Heart left ventricle (tissue), 13 donors: Measurements from ENCODE around the gene HAND2.

ENCODE experiments used
- POLR2A ChIP-seq, 2 donors: fragments of 450-650 bp; IDR thresholded peaks; one replicate each; pipeline ENCODE4 v1.6.1; 2017; ENCODE audit warnings: antibody characterized with exemption in 2 of 2, mild to moderate bottlenecking in 2 of 2, moderate library complexity in 2 of 2
- TF ChIP-seq, protein P1 (sequence below), 12 donors: fragments of 200-600 bp; sonication (generic) in 4 of 12; IDR thresholded peaks; one replicate each; pipeline versions ENCODE4 v1.5.0 to v1.8.0; 2018 to 2022; ENCODE audit warnings: antibody characterized with exemption in 12 of 12, mild to moderate bottlenecking in 5 of 12
- donor health status: ischemic (EF 13 %, LVEDD 7.1; RV severe dilation, severe dysfunction).
- donor health status: DM: no; HTN: yes; CAD: no.
- donor health status: DM: no; HTN: no; CAD: no.
- donor health status: ischemic (EF 25% LVEDD 6.9; RV normal size, moderate dysfunction).
- donor health status: ischemic (EF 25% LVEDD 5.7; RV mildly dilated, moderate dysfunction).
- donor health status: ischemic (EF 35%, LVEDD 5.7; RV mildly dilated, moderate dysfunction).
- donor health status: nonischemic (EF 11% LVEDD 7.7; RV severe dilation, severe dysfunction).
- donor health status: DM: yes; HTN: yes; CAD: no.
- donor health status: PGD.
- donor health status: ischemic (EF 29% LVEDD 5.4; RV normal size, mild dysfunction).
- donor health status: nonischemic (EF 23%, LVEDD 6.1; RV moderate dilation, normal function).

DNA sequence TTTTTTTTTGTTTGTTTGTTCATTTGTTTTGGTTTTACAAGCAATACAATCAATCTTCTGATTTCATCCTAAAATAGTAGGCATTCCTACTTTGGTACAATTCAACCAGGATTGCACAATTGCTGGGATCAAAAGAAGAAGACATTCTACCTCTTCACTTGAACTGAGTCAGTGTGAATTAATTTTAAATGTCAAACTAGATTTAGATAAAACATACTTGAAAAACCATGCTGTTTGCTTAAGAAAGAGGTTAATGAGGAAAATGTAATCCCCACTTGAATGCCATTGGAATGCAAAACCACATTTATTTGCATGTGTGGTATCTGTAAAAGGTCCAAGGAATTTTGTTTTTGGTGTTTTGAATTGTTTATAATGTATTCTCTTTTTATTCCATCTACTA is 40.5 kb downstream of the HAND2 start:
- no peak for TF ChIP-seq POLR2A (IDR thresholded peaks at IDR 0.05)
- TF ChIP-seq, protein P1, sequence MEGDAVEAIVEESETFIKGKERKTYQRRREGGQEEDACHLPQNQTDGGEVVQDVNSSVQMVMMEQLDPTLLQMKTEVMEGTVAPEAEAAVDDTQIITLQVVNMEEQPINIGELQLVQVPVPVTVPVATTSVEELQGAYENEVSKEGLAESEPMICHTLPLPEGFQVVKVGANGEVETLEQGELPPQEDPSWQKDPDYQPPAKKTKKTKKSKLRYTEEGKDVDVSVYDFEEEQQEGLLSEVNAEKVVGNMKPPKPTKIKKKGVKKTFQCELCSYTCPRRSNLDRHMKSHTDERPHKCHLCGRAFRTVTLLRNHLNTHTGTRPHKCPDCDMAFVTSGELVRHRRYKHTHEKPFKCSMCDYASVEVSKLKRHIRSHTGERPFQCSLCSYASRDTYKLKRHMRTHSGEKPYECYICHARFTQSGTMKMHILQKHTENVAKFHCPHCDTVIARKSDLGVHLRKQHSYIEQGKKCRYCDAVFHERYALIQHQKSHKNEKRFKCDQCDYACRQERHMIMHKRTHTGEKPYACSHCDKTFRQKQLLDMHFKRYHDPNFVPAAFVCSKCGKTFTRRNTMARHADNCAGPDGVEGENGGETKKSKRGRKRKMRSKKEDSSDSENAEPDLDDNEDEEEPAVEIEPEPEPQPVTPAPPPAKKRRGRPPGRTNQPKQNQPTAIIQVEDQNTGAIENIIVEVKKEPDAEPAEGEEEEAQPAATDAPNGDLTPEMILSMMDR (IDR thresholded peaks at IDR 0.05), result no peak
